Measurements from ENCODE around the gene CNTN4.

The CNTN4 gene

GRCh38 chr3:2686816-2687502, 588.3 kb downstream of the CNTN4 start:
- no peak for DNase-seq
- peaks cover 3% of the 10 kb centered on the region for H3K9me3 ChIP-seq (ENCODE audit: control insufficient read depth, low read length)
- no peak overlapping the region for H2AK5ac ChIP-seq (ENCODE audit: low read length, severe bottlenecking)
- 72% methylated on average over 4 of the region's 4 CpGs for WGBS
- H3K18ac ChIP-seq (ENCODE audit: low read depth in 1 of 2, low read length in 2 of 2): no peak overlapping the region
- no peak overlapping the region for H2BK120ac ChIP-seq (ENCODE audit: low read depth, low read length)
- no peak overlapping the region for H3K4me3 ChIP-seq (ENCODE audit: insufficient read depth in 1 of 2, low read depth in 1 of 2, low read length in 2 of 2)
- no peak overlapping the region for H3K4me2 ChIP-seq (ENCODE audit: low read length, poor library complexity, severe bottlenecking)
- H3K9ac ChIP-seq (ENCODE audit: low read length): no peak overlapping the region
- H2BK12ac ChIP-seq (ENCODE audit: low read length in 2 of 2): no peak overlapping the region
- no peaks in the 10 kb centered on the region for H3K4me1 ChIP-seq (ENCODE audit: control insufficient read depth, insufficient read depth, low read depth, low read length)
- no peaks in the 10 kb centered on the region for H3K79me1 ChIP-seq (replicated peaks; ENCODE audit: low read length, poor library complexity, severe bottlenecking)
- H3K27me3 ChIP-seq (ENCODE audit: control insufficient read depth in 1 of 2, insufficient read depth in 1 of 2, low read length in 2 of 2): no peaks in the 10 kb centered on the region
- no peak overlapping the region for H2BK5ac ChIP-seq (ENCODE audit: low read depth, low read length, poor library complexity, severe bottlenecking)
- no peaks in the 10 kb centered on the region for H3K36me3 ChIP-seq (ENCODE audit: control insufficient read depth in 1 of 2, insufficient read depth in 2 of 2, low read depth in 1 of 2, low read length in 2 of 2)
- H2AFZ ChIP-seq (ENCODE audit: low read depth, low read length): no peak overlapping the region
- no peak overlapping the region for H4K91ac ChIP-seq (ENCODE audit: low read length)
- no peak overlapping the region for H3K4ac ChIP-seq (ENCODE audit: low read depth in 1 of 2, low read length in 2 of 2)
- no peak overlapping the region for H3K27ac ChIP-seq (ENCODE audit: low read length, poor library complexity, severe bottlenecking)
- no peak overlapping the region for H4K8ac ChIP-seq (ENCODE audit: low read length)
- no peak overlapping the region for H2BK15ac ChIP-seq (ENCODE audit: low read depth, poor library complexity, severe bottlenecking)
- H3K23ac ChIP-seq (ENCODE audit: low read length in 2 of 2): no peak overlapping the region
- no peak overlapping the region for H3K14ac ChIP-seq (ENCODE audit: low read length in 2 of 2)

GRCh38 chr3:2697589-2697988, 598.9 kb downstream of the CNTN4 start:
- no peak overlapping the region for H2BK5ac ChIP-seq (ENCODE audit: low read depth, low read length, poor library complexity, severe bottlenecking)
- no peak overlapping the region for H2BK120ac ChIP-seq (ENCODE audit: low read depth, low read length)
- H3K9ac ChIP-seq (ENCODE audit: low read length): no peak overlapping the region
- H3K4me1 ChIP-seq (ENCODE audit: control insufficient read depth, insufficient read depth, low read depth, low read length): no peaks in the 10 kb centered on the region
- no peaks in the 10 kb centered on the region for H3K79me1 ChIP-seq (replicated peaks; ENCODE audit: low read length, poor library complexity, severe bottlenecking)
- DNase-seq: no peak
- H3K9me3 ChIP-seq (ENCODE audit: control insufficient read depth, low read length): no peaks in the 10 kb centered on the region
- H4K91ac ChIP-seq (ENCODE audit: low read length): no peak overlapping the region
- H2BK12ac ChIP-seq (ENCODE audit: low read length in 2 of 2): no peak overlapping the region
- 96% methylated on average over 2 of the region's 2 CpGs for WGBS
- no peak overlapping the region for H3K4me3 ChIP-seq (ENCODE audit: insufficient read depth in 1 of 2, low read depth in 1 of 2, low read length in 2 of 2)
- no peak overlapping the region for H3K18ac ChIP-seq (ENCODE audit: low read depth in 1 of 2, low read length in 2 of 2)
- H3K27me3 ChIP-seq (ENCODE audit: control insufficient read depth in 1 of 2, insufficient read depth in 1 of 2, low read length in 2 of 2): no peaks in the 10 kb centered on the region
- no peak overlapping the region for H3K4me2 ChIP-seq (ENCODE audit: low read length, poor library complexity, severe bottlenecking)
- H4K8ac ChIP-seq (ENCODE audit: low read length): no peak overlapping the region
- H3K4ac ChIP-seq (ENCODE audit: low read depth in 1 of 2, low read length in 2 of 2): no peak overlapping the region
- no peak overlapping the region for H2BK15ac ChIP-seq (ENCODE audit: low read depth, poor library complexity, severe bottlenecking)
- H3K14ac ChIP-seq (ENCODE audit: low read length in 2 of 2): no peak overlapping the region
- H3K36me3 ChIP-seq (ENCODE audit: control insufficient read depth in 1 of 2, insufficient read depth in 2 of 2, low read depth in 1 of 2, low read length in 2 of 2): no peaks in the 10 kb centered on the region
- no peak overlapping the region for H3K27ac ChIP-seq (ENCODE audit: low read length, poor library complexity, severe bottlenecking)
- no peak overlapping the region for H2AK5ac ChIP-seq (ENCODE audit: low read length, severe bottlenecking)
- no peak overlapping the region for H2AFZ ChIP-seq (ENCODE audit: low read depth, low read length)
- H3K23ac ChIP-seq (ENCODE audit: low read length in 2 of 2): no peak overlapping the region

- no peak overlapping the region for H4K8ac ChIP-seq (ENCODE audit: low read length)
- no peaks in the 10 kb centered on the region for H3K4me1 ChIP-seq (ENCODE audit: control insufficient read depth, insufficient read depth, low read depth, low read length)
- no peak overlapping the region for H3K4me3 ChIP-seq (ENCODE audit: insufficient read depth in 1 of 2, low read depth in 1 of 2, low read length in 2 of 2)
- WGBS: 96% methylated on average over 3 of the region's 3 CpGs
- no peak overlapping the region for H3K9ac ChIP-seq (ENCODE audit: low read length)
- no peak overlapping the region for H3K4me2 ChIP-seq (ENCODE audit: low read length, poor library complexity, severe bottlenecking)
- no peak overlapping the region for H2BK120ac ChIP-seq (ENCODE audit: low read depth, low read length)
- no peak overlapping the region for H4K91ac ChIP-seq (ENCODE audit: low read length)
- H3K9me3 ChIP-seq (ENCODE audit: control insufficient read depth, low read length): no peaks in the 10 kb centered on the region
- no peak for DNase-seq
- no peak overlapping the region for H3K4ac ChIP-seq (ENCODE audit: low read depth in 1 of 2, low read length in 2 of 2)
- no peaks in the 10 kb centered on the region for H3K79me1 ChIP-seq (replicated peaks; ENCODE audit: low read length, poor library complexity, severe bottlenecking)
- no peaks in the 10 kb centered on the region for H3K27me3 ChIP-seq (ENCODE audit: control insufficient read depth in 1 of 2, insufficient read depth in 1 of 2, low read length in 2 of 2)
- H2BK12ac ChIP-seq (ENCODE audit: low read length in 2 of 2): no peak overlapping the region
- H2BK5ac ChIP-seq (ENCODE audit: low read depth, low read length, poor library complexity, severe bottlenecking): no peak overlapping the region
- no peak overlapping the region for H2AFZ ChIP-seq (ENCODE audit: low read depth, low read length)
- no peak overlapping the region for H3K18ac ChIP-seq (ENCODE audit: low read depth in 1 of 2, low read length in 2 of 2)
- H3K36me3 ChIP-seq (ENCODE audit: control insufficient read depth in 1 of 2, insufficient read depth in 2 of 2, low read depth in 1 of 2, low read length in 2 of 2): no peaks in the 10 kb centered on the region
- no peak overlapping the region for H2BK15ac ChIP-seq (ENCODE audit: low read depth, poor library complexity, severe bottlenecking)
- H3K27ac ChIP-seq (ENCODE audit: low read length, poor library complexity, severe bottlenecking): no peak overlapping the region
- no peak overlapping the region for H3K14ac ChIP-seq (ENCODE audit: low read length in 2 of 2)
- no peak overlapping the region for H3K23ac ChIP-seq (ENCODE audit: low read length in 2 of 2)
- no peak overlapping the region for H2AK5ac ChIP-seq (ENCODE audit: low read length, severe bottlenecking)
Observed at GRCh38 chr3:2701471-2701870, 602.8 kb downstream of the CNTN4 start.

DNA sequence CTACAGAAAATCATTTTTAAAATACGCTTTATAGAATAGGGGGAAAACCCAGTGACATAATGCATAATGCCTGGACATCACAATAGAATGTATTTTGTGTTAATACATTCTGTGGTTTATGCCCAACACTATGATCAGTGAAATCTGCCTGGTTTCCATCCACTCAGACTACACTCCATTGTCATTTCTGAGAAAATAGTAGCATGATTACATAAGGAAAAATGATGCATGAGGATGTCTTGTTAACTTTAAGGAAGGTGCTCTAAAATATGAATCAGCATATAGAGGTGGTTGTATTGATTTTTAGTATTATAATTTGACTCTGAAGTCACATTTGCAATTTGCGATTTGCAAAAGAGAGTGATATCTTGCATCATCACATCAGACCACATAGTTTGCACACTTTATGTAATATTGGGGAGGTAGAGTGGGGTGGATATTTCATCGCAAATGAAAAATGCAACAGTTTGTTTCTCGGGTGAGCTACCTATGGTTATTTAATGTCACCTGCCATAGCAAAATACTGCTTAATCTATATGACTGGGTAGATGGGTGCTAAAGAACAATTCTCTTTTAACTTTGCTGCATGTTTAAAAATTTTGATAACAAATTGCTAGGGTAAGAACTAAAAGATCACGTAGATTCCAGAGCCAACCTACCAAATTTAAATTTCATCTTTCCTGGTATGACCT, 607.6 kb downstream of the CNTN4 start:
- H2BK5ac ChIP-seq (ENCODE audit: low read depth, low read length, poor library complexity, severe bottlenecking): no peak overlapping the region
- no peak overlapping the region for H3K4ac ChIP-seq (ENCODE audit: low read depth in 1 of 2, low read length in 2 of 2)
- H2AFZ ChIP-seq (ENCODE audit: low read depth, low read length): no peak overlapping the region
- H3K4me1 ChIP-seq (ENCODE audit: control insufficient read depth, insufficient read depth, low read depth, low read length): no peaks in the 10 kb centered on the region
- H3K14ac ChIP-seq (ENCODE audit: low read length in 2 of 2): no peak overlapping the region
- no peak overlapping the region for H3K23ac ChIP-seq (ENCODE audit: low read length in 2 of 2)
- no peak overlapping the region for H2BK120ac ChIP-seq (ENCODE audit: low read depth, low read length)
- H3K36me3 ChIP-seq (ENCODE audit: control insufficient read depth in 1 of 2, insufficient read depth in 2 of 2, low read depth in 1 of 2, low read length in 2 of 2): no peaks in the 10 kb centered on the region
- no peak overlapping the region for H3K9ac ChIP-seq (ENCODE audit: low read length)
- no peak for DNase-seq
- whole genome bisulfite sequencing: 100% methylated on average over 2 of the region's 5 CpGs
- H3K27ac ChIP-seq (ENCODE audit: low read length, poor library complexity, severe bottlenecking): no peak overlapping the region
- no peak overlapping the region for H4K8ac ChIP-seq (ENCODE audit: low read length)
- H3K4me3 ChIP-seq (ENCODE audit: insufficient read depth in 1 of 2, low read depth in 1 of 2, low read length in 2 of 2): no peak overlapping the region
- H3K27me3 ChIP-seq (ENCODE audit: control insufficient read depth in 1 of 2, insufficient read depth in 1 of 2, low read length in 2 of 2): no peaks in the 10 kb centered on the region
- H4K91ac ChIP-seq (ENCODE audit: low read length): no peak overlapping the region
- H3K9me3 ChIP-seq (ENCODE audit: control insufficient read depth, low read length): no peaks in the 10 kb centered on the region
- H3K79me1 ChIP-seq (replicated peaks; ENCODE audit: low read length, poor library complexity, severe bottlenecking): no peaks in the 10 kb centered on the region
- no peak overlapping the region for H2AK5ac ChIP-seq (ENCODE audit: low read length, severe bottlenecking)
- H3K4me2 ChIP-seq (ENCODE audit: low read length, poor library complexity, severe bottlenecking): no peak overlapping the region
- no peak overlapping the region for H2BK15ac ChIP-seq (ENCODE audit: low read depth, poor library complexity, severe bottlenecking)
- no peak overlapping the region for H2BK12ac ChIP-seq (ENCODE audit: low read length in 2 of 2)
- H3K18ac ChIP-seq (ENCODE audit: low read depth in 1 of 2, low read length in 2 of 2): no peak overlapping the region
